ENCODE measurements around the gene DERA.

DERA gene

DNA sequence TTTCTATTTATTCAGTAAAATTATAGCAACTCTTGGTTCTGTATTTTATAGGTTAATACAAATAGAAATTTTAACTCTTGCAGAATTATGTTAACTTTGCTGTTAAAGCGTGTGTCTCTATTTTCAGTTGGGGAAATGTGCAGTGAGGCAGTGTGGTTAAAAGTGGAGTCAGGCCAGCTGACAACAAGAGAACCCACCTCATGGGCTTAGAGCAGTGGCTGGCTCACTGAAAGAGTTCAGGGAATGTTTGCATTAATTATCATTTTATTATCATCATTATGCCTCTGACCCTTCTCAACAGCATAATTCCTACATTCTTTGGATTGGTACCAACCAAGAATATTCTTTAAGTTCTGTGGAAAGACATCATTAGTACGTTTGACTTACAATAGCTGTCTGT is 163.8 kb downstream of the DERA start:
- DNase-seq (ENCODE audit: low read depth, low spot score), result peak; percentile 53

- no peak for DNase-seq (ENCODE audit: low read depth, low spot score)
These were observed 164.8 kb downstream of the DERA start for GRCh38 chr12:16075887-16076286.

DNA sequence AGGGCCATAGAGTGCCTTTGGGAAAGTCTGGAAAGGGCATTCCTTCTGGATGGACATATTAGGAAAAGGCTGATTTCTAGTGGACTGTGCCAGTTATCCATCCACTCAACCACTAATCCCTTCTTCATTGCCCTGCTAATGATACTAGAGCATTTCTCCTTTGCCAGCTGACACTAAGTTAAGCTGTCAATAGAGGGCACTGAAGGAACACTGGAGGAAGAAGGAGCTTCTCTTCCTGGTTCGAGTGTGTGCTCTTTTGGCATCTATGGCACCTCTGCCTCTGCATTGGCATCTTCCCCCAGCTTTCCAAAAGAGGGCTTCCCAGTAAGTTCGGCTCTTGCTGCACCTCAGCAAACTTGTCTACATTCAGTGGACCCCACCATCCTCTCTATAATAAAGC is 165.4 kb downstream of the DERA start:
- DNase-seq (ENCODE audit: low read depth, low spot score), result peak; percentile 9

- DNase-seq (ENCODE audit: low read depth, low spot score), result no peak
These were observed 165.9 kb downstream of the DERA start for GRCh38 chr12:16076970-16077522.

DNA sequence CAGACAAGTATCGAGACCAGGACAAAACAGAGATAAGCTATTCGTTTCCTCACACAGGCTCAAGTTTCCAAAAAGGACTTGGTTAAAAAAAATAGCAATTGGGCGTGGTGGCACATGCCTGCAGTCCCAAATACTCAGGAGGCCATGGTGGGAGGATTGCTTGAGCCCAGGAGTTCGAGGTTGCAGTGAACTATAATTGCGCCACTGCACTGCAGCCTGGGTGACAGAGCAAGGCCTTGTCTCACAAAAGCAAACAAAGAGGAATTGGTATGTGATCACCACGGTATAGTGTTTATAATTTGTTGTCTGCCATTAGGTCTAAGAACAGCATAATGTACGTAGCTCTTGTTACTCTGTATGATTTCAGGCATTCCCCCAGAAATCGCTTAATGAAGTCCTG is 175.3 kb downstream of the DERA start:
- no peak for DNase-seq (ENCODE audit: low read depth, low spot score)

- DNase-seq (ENCODE audit: low read depth, low spot score), result no peak
These were observed 175.8 kb downstream of the DERA start for GRCh38 chr12:16086942-16087341.

Measured in astrocyte of the hippocampus (primary cell).